ENCODE measurements around the gene LIMK1.
"Not testable (repeated sequence)": the region's sequence is repeated elsewhere in the genome, so short reads cannot be mapped to it uniquely, and the experiment has no call there.

Gene LIMK1

GRCh38 chr7:74083117-74083876 lies at the start of gene LIMK1:
Gene LIMK1, plus strand, starts transcription at chr7:74083804. Its CDS starts 187 bp downstream, at chr7:74083991.
- DNase-seq, result peak; percentile 79

DNA sequence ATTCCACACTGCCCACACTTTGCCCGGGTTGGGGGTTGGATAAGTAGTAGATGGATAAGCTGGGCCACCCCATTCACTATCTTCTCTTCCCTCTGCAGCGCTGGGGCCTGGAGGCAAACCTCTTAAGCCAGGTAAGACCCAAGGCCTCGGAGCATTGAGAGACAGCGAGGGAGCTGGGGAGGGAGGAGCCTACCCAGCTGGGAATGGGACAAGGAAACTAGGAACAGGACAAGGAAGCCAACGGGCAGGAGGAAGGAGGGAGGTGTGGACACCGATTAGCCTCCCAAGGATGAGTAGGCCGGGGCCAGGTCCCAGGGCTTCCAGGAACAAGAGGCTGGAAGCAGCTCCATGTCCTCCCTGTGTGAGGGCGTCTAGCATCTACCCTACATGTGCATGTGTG lies 46.0 kb upstream of the LIMK1 start:
- no peak for DNase-seq

- DNase-seq, result no peak
These were observed 45.2 kb upstream of the LIMK1 start for GRCh38 chr7:74038194-74038961.

DNA sequence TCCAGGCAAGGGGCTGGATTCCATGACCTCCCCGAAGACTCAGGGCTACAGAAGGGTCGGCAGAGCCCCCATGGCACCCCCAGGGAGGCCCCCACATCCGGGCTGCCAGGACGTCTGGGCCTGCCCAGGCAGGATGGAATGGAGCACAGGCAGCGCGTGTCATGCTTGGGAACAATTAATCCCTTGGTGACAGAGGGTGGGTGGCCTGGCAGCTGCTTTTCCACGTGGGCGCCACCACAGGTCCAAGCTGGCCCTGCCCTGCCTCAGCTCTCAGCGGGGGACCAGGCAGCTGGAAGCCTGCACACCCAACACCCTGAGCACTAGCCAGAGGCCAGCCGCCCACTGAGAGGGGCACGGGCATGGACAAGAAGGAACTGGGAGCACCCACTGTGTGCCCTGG lies 44.3 kb upstream of the LIMK1 start:
- DNase-seq, result peak; percentile 78

GRCh38 chr7:74040101-74040790 lies 43.4 kb upstream of the LIMK1 start:
- no peak for DNase-seq

DNA sequence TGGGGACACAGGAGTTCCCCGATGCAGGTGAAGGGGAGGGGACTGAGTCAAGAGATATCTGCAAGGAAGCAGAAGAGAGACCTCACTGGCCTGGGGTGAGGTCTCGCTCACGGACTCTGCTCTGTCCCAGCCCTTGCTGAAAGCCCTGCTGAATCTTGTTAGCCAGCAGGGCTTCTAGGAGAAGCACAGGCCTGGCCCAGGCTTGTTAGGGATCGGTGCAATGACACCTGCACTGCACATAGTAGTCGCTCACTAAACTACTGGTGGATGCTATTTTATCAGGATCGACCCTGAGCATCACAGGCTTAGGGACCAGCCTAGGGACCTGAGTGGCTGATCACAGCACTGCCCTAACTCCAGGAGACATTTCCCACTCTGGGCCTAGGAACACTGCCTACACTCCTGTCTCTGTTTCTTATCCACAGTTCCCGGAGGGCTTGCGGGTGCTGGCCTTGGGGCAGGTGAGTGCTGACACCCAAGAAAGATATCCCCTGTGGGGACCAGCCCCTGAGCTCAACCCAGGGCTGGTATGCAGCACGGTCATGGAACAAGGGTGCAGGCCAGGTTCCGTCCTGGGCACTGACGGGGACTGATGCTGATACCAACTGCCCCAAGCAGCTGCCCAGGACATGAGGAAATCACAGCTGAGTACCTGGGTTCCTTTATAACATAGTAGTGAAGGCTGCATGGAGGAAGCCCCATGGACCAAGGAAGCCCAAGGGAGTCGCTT lies 42.6 kb upstream of the LIMK1 start:
- no peak for DNase-seq

- no peak for DNase-seq
These were observed 40.7 kb upstream of the LIMK1 start for GRCh38 chr7:74042746-74043522.

DNA sequence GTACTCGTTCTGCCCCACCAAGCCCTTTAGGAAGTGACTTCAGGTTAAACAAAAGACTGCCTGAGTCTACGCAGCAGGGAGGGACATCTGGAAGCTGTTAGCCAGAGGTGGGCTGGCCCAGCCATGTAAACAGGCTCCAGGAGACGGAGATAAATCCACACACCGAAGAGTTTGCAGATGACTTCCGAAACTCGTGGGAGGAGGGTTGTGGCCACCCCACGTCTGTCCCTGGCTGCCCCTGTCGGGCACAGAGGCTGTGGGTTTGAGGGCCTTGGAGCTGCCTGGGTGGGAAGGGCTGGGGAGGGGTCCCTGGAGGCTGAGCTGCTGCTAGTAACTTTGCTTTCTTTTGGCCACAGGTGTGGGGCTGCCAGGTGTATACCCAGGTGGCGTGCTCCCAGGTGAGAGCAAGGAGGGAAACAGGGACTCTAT lies 40.1 kb upstream of the LIMK1 start:
- peak; percentile 79 for DNase-seq

DNA sequence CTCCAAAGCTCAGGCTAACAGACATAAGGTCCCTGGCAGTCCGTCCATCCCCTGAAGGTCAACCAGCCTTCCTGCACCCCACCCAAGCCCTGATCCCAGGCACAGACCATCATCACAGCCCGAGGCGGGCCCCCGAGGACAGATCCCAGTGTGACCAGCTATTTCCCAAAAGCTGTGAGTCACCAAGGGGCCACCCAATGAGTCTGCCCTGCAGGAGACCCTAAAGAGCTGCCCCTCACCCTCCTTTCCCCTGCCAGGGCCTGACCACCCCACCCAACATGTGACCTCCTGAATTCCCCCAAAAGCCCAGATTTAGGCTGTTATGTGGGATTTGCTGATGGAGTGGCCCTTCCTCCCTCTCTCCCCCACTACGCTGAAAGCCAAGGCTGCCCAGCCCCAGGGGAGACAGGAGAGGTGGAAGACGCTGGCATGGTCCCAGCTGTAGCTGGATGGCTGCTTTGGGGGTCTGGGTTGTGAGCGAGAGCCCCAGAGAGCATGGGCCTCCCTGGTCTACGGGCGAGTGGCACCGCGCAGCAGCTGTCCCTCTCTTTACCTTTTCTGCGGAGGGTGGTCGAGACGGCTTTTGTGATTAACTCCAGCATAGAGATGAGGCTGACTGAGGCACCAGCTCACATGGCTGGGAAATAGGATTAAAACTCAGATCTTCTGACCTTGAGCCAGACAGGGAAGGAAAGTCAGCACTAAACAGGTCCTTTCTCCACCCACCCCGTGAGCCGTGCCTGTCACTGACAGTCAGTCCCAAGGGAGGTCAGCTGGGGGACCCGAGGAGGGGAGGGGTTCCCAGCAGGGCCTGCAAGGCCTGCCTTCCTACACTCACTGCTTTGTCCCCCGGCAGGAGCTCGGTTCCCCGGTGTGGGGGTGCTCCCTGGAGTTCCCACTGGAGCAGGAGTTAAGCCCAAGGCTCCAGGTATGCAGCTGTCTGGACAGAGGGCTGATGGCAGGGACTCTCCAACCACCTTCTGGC lies 38.9 kb upstream of the LIMK1 start:
- DNase-seq, result peak; percentile 22

DNA sequence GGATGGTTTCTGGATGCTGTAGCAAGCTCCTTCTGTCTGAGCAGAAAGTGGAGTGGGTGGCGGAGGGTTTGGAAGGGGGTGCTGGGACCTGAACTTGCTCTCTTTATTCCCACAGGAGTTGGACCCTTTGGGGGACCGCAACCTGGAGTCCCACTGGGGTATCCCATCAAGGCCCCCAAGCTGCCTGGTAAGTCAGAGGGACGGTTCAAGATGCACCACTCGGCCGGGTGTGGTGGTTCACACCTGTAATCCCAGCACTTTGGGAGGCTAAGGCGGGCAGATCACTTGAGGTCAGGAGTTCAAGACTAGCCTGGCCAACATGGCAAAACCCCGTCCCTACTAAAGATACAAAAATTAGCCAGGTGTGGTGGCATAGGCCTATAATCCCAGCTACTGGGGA lies 37.0 kb upstream of the LIMK1 start:
- DNase-seq, result not testable (repeated sequence)

- DNase-seq, result no peak
These were observed 35.7 kb upstream of the LIMK1 start for GRCh38 chr7:74047804-74048380.

DNA sequence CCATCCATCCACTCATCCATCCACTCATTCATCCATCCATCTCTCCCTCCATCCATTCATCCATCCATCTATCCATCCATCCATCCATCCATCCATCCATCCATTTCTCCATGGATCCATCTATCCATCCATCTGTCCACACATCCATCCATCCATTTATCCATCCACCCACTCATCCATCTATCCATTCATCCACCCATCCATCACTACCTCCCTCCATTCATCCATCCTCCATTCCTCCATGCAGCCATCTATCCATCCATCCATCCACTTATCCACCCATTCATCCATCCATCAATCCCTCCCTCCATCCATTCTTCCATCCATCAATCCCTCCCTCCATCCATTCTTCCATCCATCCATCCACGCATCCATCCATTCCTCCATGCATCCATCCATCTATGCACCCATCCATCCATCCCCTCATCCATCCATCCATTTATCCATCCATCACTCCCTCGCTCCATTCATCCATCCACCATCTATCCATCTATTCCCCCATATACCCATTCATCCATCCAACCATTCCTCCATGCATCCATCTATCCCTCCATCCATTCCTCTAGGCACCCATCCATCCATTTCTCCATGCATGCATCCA lies 34.5 kb upstream of the LIMK1 start:
- no peak for DNase-seq

DNA sequence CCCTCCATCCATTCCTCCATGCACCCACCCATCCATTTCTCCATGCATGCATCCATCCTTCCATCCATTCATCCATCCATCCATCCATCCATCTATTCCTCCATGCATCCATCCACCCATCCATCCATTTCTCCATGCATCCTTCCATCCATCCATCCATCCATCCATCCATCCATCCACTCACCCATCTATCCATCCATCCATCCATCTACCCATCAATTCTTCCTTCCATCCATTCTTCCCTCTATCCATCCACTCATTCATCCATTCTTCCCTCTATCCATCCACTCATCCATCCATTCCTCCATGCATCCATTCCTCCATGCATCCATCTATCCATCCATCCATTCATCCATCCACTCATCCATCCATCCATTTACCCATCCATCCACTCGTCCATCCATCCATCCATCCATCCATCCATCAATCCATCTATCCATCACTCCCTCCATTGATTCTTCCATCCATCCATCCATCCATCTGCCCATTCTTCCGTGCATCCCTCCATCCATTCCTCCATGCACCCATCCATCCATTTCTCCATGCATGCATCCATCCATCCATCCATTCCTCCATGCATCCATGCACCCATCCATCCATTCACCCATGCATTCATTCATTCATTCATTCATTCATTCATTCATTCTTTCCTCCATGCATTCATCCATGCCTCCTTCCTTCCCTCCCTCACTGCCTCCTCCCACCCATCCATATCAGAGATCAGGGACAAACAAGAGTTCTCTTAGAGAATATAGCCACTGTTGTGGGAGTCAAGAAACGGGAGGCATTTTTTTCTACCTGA lies 33.4 kb upstream of the LIMK1 start:
- DNase-seq, result no peak

DNA sequence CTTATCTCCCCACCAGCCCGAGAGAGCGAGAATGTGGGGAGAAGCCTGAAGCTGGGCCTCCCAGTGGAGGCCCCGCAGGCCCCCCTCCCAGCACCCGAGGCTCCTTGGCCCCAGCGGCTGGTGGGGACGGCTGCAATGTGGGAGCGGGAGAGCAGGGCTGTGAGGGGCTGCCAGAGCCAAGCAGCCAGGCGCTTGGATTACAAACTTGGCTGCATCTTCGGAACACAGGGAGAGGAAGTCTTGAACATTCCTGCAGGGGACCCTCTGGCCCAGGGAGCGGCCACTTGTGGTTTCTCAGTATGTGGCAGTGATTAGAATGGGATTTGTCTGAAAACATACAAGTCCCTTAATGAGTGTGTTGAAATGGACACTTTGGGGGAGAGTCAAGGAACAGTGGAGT lies 32.4 kb upstream of the LIMK1 start:
- no peak for DNase-seq

- DNase-seq, result no peak
These were observed 31.8 kb upstream of the LIMK1 start for GRCh38 chr7:74051629-74052410.

DNA sequence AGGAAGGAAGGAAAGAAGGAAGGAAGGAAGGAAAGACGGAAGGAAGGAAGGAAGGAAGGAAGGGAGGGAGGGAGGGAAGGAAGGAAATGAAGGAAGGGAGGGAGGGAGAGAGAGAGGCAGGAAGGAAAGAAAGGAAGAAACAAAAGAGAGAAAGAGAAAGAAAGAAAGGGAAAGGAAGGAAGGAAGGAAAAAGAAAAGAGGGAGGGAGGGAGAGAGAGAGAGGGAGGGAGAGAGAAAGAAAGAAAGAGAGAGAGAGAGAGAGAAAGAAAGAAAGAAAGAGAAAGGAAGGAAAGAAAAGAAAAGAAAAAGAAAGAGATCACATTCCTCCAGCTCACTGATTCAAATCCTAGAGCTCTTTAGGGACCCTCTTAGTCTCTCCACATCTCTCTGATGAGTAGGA lies 31.0 kb upstream of the LIMK1 start:
- DNase-seq, result no peak

GRCh38 chr7:74053589-74054186 lies 29.9 kb upstream of the LIMK1 start:
- DNase-seq, result no peak
